PFSK-1 (cell line): ENCODE data around the gene MRPL38.

Experiments
- FOXP2 ChIP-seq: optimal IDR thresholded peaks from 2 replicates; pipeline ENCODE3; 2011; ENCODE audit warnings: borderline replicate concordance, control low read depth, inconsistent platforms; ENCODE audit not compliant: insufficient read depth; ENCODE audit errors: extremely low read length, extremely low read depth
- POLR2AphosphoS5 ChIP-seq: IDR thresholded peaks from 2 replicates; pipeline ENCODE4 v1.6.1; 2012; ENCODE audit warnings: low read depth, mild to moderate bottlenecking, control low read depth, low read length, moderate library complexity
- SIN3A ChIP-seq: IDR thresholded peaks from 2 replicates; pipeline ENCODE4 v1.6.1; 2012; ENCODE audit warnings: mild to moderate bottlenecking, low read length, moderate library complexity, borderline replicate concordance; ENCODE audit not compliant: insufficient read depth
- TAF1 ChIP-seq: IDR thresholded peaks from 2 replicates; pipeline ENCODE4 v1.6.1; 2012; ENCODE audit warnings: low read length, control low read depth, borderline replicate concordance; ENCODE audit not compliant: insufficient read depth
- TF ChIP-seq, protein P1 (sequence below), 2 experiments: IDR thresholded peaks; 2 replicates each; pipeline versions ENCODE4 v1.6.1 to v1.8.0; 2011 to 2012; ENCODE audit warnings: low read depth in 2 of 2, low read length in 2 of 2, control low read depth in 1 of 2, inconsistent platforms in 1 of 2, mild to moderate bottlenecking in 1 of 2, moderate library complexity in 1 of 2; ENCODE audit not compliant: insufficient read depth in 1 of 2

The MRPL38 gene

DNA sequence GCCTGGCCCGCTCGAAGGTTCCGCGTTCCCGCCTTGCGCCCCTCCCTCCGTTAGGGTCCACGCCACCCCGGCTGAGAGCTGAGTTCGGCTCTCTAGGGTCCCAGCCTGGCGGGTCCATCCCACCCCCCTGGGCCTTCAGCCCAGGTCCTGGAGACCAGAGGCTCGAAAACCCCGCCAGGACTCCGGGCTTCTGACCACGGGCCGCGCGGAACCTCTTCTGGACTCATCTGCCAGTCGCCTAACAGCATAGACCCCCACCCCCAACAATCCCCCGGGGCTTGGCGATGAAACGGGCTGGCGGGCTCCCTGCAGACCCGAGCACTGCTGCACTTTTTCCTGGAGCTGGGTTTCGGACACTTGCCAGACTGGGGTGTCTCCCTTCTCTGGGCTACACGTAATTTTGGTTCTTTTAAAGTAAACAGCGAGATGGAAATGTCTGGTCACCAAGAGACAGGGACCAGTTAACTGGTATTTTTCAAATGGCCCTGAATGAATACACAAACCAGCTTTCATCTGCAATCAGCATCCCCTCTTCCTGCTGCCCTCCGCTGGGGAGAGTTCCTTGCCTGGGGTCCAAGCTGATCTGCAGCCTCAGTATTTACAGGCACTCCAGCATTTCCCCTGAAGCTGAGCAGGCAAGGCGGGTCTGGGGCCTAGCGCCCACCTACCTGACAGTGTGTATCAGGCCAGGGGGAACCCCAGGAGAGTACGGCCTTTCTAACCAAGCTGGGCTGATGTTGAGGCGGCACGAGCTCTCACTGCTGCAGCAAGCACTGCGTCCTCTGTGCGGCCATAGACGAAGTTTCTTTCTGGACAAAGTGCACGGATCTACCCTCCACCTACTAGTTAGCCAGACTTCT lies 7.3 kb downstream of the MRPL38 start:
- TF ChIP-seq SIN3A: no peak
- no peak for TF ChIP-seq TAF1
- TF ChIP-seq POLR2AphosphoS5: no peak; the same call in 1 of the 2 replicates
- TF ChIP-seq, protein P1, sequence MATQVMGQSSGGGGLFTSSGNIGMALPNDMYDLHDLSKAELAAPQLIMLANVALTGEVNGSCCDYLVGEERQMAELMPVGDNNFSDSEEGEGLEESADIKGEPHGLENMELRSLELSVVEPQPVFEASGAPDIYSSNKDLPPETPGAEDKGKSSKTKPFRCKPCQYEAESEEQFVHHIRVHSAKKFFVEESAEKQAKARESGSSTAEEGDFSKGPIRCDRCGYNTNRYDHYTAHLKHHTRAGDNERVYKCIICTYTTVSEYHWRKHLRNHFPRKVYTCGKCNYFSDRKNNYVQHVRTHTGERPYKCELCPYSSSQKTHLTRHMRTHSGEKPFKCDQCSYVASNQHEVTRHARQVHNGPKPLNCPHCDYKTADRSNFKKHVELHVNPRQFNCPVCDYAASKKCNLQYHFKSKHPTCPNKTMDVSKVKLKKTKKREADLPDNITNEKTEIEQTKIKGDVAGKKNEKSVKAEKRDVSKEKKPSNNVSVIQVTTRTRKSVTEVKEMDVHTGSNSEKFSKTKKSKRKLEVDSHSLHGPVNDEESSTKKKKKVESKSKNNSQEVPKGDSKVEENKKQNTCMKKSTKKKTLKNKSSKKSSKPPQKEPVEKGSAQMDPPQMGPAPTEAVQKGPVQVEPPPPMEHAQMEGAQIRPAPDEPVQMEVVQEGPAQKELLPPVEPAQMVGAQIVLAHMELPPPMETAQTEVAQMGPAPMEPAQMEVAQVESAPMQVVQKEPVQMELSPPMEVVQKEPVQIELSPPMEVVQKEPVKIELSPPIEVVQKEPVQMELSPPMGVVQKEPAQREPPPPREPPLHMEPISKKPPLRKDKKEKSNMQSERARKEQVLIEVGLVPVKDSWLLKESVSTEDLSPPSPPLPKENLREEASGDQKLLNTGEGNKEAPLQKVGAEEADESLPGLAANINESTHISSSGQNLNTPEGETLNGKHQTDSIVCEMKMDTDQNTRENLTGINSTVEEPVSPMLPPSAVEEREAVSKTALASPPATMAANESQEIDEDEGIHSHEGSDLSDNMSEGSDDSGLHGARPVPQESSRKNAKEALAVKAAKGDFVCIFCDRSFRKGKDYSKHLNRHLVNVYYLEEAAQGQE (IDR thresholded peaks at IDR 0.05; ENCODE audit: insufficient read depth in 1 of 2, low read depth in 2 of 2, low read length in 2 of 2): no peak
- no peak for TF ChIP-seq FOXP2

GRCh38 chr17:75896415-75897159 lies 8.1 kb downstream of the MRPL38 start, which contains the start of gene TRIM65:
Gene TRIM65, minus strand, starts transcription at chr17:75896951. Its CDS starts 14 bp downstream, at chr17:75896937.
- TF ChIP-seq POLR2AphosphoS5 (peak; percentile 90), TAF1 (peak; percentile 61; the same call in 1 of the 2 replicates), SIN3A (peak; percentile 46; the same call in 1 of the 2 replicates), FOXP2 (peak; percentile 79)
- TF ChIP-seq, protein P1 (IDR thresholded peaks at IDR 0.05; ENCODE audit: insufficient read depth in 1 of 2, low read depth in 2 of 2, low read length in 2 of 2): peak in 1 of 2 experiments; percentile 34; a peak in 1 of 4 replicates

DNA sequence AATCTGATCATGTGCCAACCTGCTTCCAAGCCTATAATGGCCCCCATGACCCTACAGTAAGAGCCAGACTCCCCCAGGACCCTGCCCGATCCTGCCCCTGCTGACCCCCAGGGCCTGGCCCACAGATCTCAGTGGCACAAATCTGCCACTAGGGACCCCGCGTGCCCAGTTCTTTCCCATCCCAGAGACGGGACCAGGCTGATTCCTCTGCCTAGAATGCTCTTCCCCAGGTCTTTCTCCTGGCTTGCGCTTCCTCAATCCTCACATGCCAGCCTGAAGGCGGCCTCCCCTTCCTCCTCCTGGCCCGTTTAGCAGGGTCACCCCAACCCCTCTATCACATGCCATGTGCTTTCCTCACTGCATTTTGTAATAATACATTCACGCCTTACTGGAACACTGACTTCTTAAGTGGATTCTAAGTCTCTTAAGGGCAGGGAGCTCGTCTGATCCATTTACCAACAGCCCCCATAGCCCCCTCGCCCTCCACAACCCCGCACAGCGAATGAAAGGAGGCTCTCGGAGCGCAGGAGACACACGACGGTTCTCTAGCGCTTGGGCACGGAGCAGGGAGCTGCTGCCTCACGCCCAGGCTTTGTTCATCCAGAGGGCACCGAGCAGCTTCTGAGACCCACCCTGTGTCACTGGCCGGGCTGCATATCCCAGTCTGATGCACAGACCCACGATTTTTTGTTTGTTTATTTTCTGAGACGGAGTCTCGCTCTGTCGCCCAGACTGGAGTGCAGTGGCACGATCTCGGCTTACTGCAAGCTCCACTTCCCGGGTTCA lies 9.1 kb downstream of the MRPL38 start:
- TF ChIP-seq FOXP2: no peak
- no peak for TF ChIP-seq POLR2AphosphoS5
- no peak for TF ChIP-seq SIN3A
- TF ChIP-seq, protein P1 (IDR thresholded peaks at IDR 0.05; ENCODE audit: insufficient read depth in 1 of 2, low read depth in 2 of 2, low read length in 2 of 2): no peak
- TF ChIP-seq TAF1: no peak

GRCh38 chr17:75894049-75894733 lies 10.5 kb downstream of the MRPL38 start:
- TF ChIP-seq, protein P1 (IDR thresholded peaks at IDR 0.05; ENCODE audit: insufficient read depth in 1 of 2, low read depth in 2 of 2, low read length in 2 of 2): no peak
- TF ChIP-seq TAF1 (no peak), FOXP2 (no peak), SIN3A (no peak), POLR2AphosphoS5 (no peak)
